SK-N-MC (cell line): ENCODE results near the gene ANKS6.

Experiments
- DNase-seq: peaks from one replicate; pipeline ENCODE4 v3.0.0-alpha.2; 2011; ENCODE audit warnings: low read depth, low spot score
- H3K27ac ChIP-seq: fragments of 200-600 bp; sonication (generic); 2 replicates; pipeline ENCODE4 v1.5.1; 2016; ENCODE audit warnings: mixed run types
- H3K36me3 ChIP-seq: fragments of 200-600 bp; sonication (generic); 2 replicates; pipeline ENCODE4 v1.6.1; 2017; ENCODE audit warnings: antibody characterized with exemption, low read length, mixed read lengths; ENCODE audit not compliant: insufficient read depth
- H3K4me3 ChIP-seq: fragments of 200-600 bp; sonication (generic); 2 replicates; pipeline ENCODE4 v1.5.1; 2016
- H3K9ac ChIP-seq: fragments of 200-600 bp; sonication (generic); 2 replicates; pipeline ENCODE4 v1.8.0; 2017; ENCODE audit warnings: mixed run types, mixed read lengths; ENCODE audit not compliant: insufficient read length
- H3K9me3 ChIP-seq: fragments of 200-600 bp; sonication (generic); 2 replicates; pipeline ENCODE4 v1.6.1; 2017; ENCODE audit warnings: low read depth, mild to moderate bottlenecking, antibody characterized with exemption, low read length, moderate library complexity, mixed read lengths
- EZH2 ChIP-seq: fragments of 200-600 bp; sonication (generic); IDR thresholded peaks from one replicate; pipeline ENCODE4 v1.6.1; 2017; ENCODE audit warnings: antibody characterized with exemption
- FOXP2 ChIP-seq: optimal IDR thresholded peaks from 2 replicates; pipeline ENCODE3; 2011; ENCODE audit warnings: mild to moderate bottlenecking, moderate library complexity; ENCODE audit not compliant: insufficient read depth; ENCODE audit errors: extremely low read length, control extremely low read depth
- POLR2AphosphoS5 ChIP-seq: IDR thresholded peaks from 2 replicates; pipeline ENCODE4 v1.6.1; 2012; ENCODE audit warnings: mild to moderate bottlenecking, low read depth, low read length, borderline replicate concordance

Gene ANKS6

GRCh38 chr9:98709968-98710965 is 86.1 kb downstream of the ANKS6 start:
- Histone ChIP-seq H3K9me3 (no peaks in the 10 kb centered on the region), H3K4me3 (no peak overlapping the region), H3K27ac (no peak overlapping the region), H3K9ac (no peak overlapping the region), H3K36me3 (no peaks in the 10 kb centered on the region)
- TF ChIP-seq FOXP2 = no peak
- DNase-seq = peak; percentile 5

GRCh38 chr9:98708933-98709911 is 87.1 kb downstream of the ANKS6 start, which contains the start of gene GABBR2:
TSS of gene GABBR2 (minus strand) at chr9:98708935. CDS start at chr9:98708737, 198 bp downstream.
- Histone ChIP-seq H3K9ac (no peak within 1 kb of the TSS), H3K27ac (no peak within 1 kb of the TSS), H3K36me3 (no peaks in the 10 kb centered on the region), H3K4me3 (no peak within 1 kb of the TSS), H3K9me3 (no peaks in the 10 kb centered on the region)
- TF ChIP-seq FOXP2 = no peak
- TF ChIP-seq EZH2 = no peak
- TF ChIP-seq POLR2AphosphoS5 = no peak
- DNase-seq = no peak

- no peak for DNase-seq
- TF ChIP-seq FOXP2 (no peak), EZH2 (no peak), POLR2AphosphoS5 (no peak)
- no peaks in the 10 kb centered on the region for H3K36me3 ChIP-seq
- H3K27ac ChIP-seq = no peak overlapping the region
- no peak overlapping the region for H3K4me3 ChIP-seq
- H3K9ac ChIP-seq = no peak overlapping the region
- no peaks in the 10 kb centered on the region for H3K9me3 ChIP-seq
Observed at GRCh38 chr9:98708103-98708932, 88.0 kb downstream of the ANKS6 start.

GRCh38 chr9:98707166-98708102 is 88.9 kb downstream of the ANKS6 start:
- TF ChIP-seq FOXP2 = no peak
- TF ChIP-seq EZH2 = no peak
- TF ChIP-seq POLR2AphosphoS5 = no peak

GRCh38 chr9:98706651-98707165 is 89.6 kb downstream of the ANKS6 start:
- DNase-seq = no peak
- Histone ChIP-seq H3K9ac (no peak overlapping the region), H3K27ac (no peak overlapping the region), H3K9me3 (no peaks in the 10 kb centered on the region), H3K4me3 (no peak overlapping the region), H3K36me3 (no peaks in the 10 kb centered on the region)
- TF ChIP-seq FOXP2 (no peak), POLR2AphosphoS5 (no peak), EZH2 (no peak)

More at GRCh38 chr9:98707166-98708102, 88.9 kb downstream of the ANKS6 start:
- Histone ChIP-seq H3K9ac (no peak overlapping the region), H3K4me3 (no peak overlapping the region), H3K27ac (no peak overlapping the region), H3K9me3 (no peaks in the 10 kb centered on the region), H3K36me3 (no peaks in the 10 kb centered on the region)
- DNase-seq = no peak

- no peak overlapping the region for H3K4me3 ChIP-seq
- H3K27ac ChIP-seq = no peak overlapping the region
- no peak for TF ChIP-seq FOXP2
- no peak for TF ChIP-seq POLR2AphosphoS5
- no peak for TF ChIP-seq EZH2
Observed at GRCh38 chr9:98702835-98703380, 93.4 kb downstream of the ANKS6 start.

More at GRCh38 chr9:98702835-98703380, 93.4 kb downstream of the ANKS6 start:
- DNase-seq = no peak
- Histone ChIP-seq H3K9ac (no peak overlapping the region), H3K9me3 (no peaks in the 10 kb centered on the region), H3K36me3 (no peaks in the 10 kb centered on the region)
